HCT116 (cell line): ENCODE measurements around the gene ZNF750. TPM values are rescaled to one million over a fixed set of nuclear protein-coding genes. Genes with fewer than 3 reads are reported as not detected.

Experiments
- ATAC-seq: fragments of 200-7000 bp; cut with Tn5 transposase; 2 replicates; pipeline ENCODE4 v1.9.1; 2020; ENCODE audit warnings: mild to moderate bottlenecking, moderate library complexity
- BruUV-seq: library from RNA; stranded (reverse); fragments of 400-500 nt; replicated peaks from 2 replicates; lab custom pipeline; 2021; lab: Mats Ljungman, UMichigan
- CTCF ChIA-PET: fragments of 300-600 bp; sonication (Branson Sonifier 250); formaldehyde crosslinking; loops from one replicate; lab custom pipeline; 2021; ENCODE audit warnings: antibody characterized with exemption; lab: Charles Lee
- POLR2A ChIA-PET: fragments of 300-600, 350-600 bp; sonication (Branson Sonifier 250); formaldehyde crosslinking; loops from one replicate; lab custom pipeline; 2021; ENCODE audit warnings: antibody characterized with exemption; lab: Charles Lee
- RAD21 ChIA-PET, 2 experiments: fragments of 300-600 bp; sonication (Branson Sonifier 250); formaldehyde crosslinking; loops; one replicate each; lab custom pipeline; 2023; ENCODE audit warnings: low total read pairs in 2 of 2; ENCODE audit not compliant: uncharacterized antibody in 2 of 2, unreplicated experiment in 2 of 2, low non-redundant PET in 1 of 2; lab: Charles Lee
- DNase-seq: peaks from one replicate; pipeline ENCODE4 v3.0.0-alpha.2; 2010; ENCODE audit warnings: low read depth, low spot score
- H2AFZ ChIP-seq: fragments of 200-600 bp; shearing (Covaris generic), sonication (generic); 2 replicates; pipeline ENCODE4 v1.6.1; 2017; ENCODE audit warnings: low read depth, mixed run types, mixed read lengths, antibody characterized with exemption, low read length; ENCODE audit not compliant: poor library complexity, severe bottlenecking
- H3K27ac ChIP-seq: 2 replicates; pipeline ENCODE4 v1.5.1; 2012; ENCODE audit warnings: low read depth, low read length
- H3K27me3 ChIP-seq: fragments of 200-600 bp; sonication (generic); 2 replicates; pipeline ENCODE4 v1.6.1; 2016; ENCODE audit warnings: mixed run types, low read length, mixed read lengths; ENCODE audit not compliant: insufficient read depth
- H3K36me3 ChIP-seq, 2 experiments: fragments of 200-500 bp in 1 of 2; fragments of 200-600 bp in 1 of 2; sonication (Bioruptor generic) in 1 of 2; sonication (generic) in 1 of 2; 2 replicates each; pipeline versions ENCODE4 v1.5.1 to v1.6.1; 2014 to 2016; ENCODE audit warnings: low read length in 2 of 2, inconsistent platforms in 1 of 2, mixed read lengths in 1 of 2, mixed run types in 1 of 2; ENCODE audit not compliant: insufficient read depth in 2 of 2, control insufficient read depth in 1 of 2
- H3K4me1 ChIP-seq, 2 experiments: fragments of 200-600 bp in 1 of 2; sonication (generic) in 1 of 2; 2 replicates each; pipeline versions ENCODE4 v1.5.1 to v1.6.1; 2012 to 2017; ENCODE audit warnings: low read length in 2 of 2, inconsistent platforms in 1 of 2, mild to moderate bottlenecking in 1 of 2, mixed read lengths in 1 of 2, mixed run types in 1 of 2, moderate library complexity in 1 of 2; ENCODE audit not compliant: insufficient read depth in 2 of 2, control insufficient read depth in 1 of 2
- H3K4me2 ChIP-seq: fragments of 200-600 bp; sonication (generic); 2 replicates; pipeline ENCODE4 v1.6.1; 2017; ENCODE audit warnings: mixed run types, low read length, mixed read lengths
- H3K4me3 ChIP-seq, 2 experiments: fragments of 200-600 bp in 1 of 2; sonication (generic) in 1 of 2; replicated peaks in 1 of 2; 2 replicates each; pipeline ENCODE4 v1.5.1; 2011 to 2016; ENCODE audit warnings: low read length in 2 of 2, control low read depth in 1 of 2, low read depth in 1 of 2, mild to moderate bottlenecking in 1 of 2, mixed read lengths in 1 of 2, mixed run types in 1 of 2
- H3K79me2 ChIP-seq: fragments of 200-600 bp; sonication (generic); 2 replicates; pipeline ENCODE4 v1.6.1; 2017; ENCODE audit warnings: mild to moderate bottlenecking, mixed run types, low read length, moderate library complexity, mixed read lengths; ENCODE audit not compliant: insufficient read depth
- H3K9ac ChIP-seq: fragments of 200-600 bp; sonication (generic); 2 replicates; pipeline ENCODE4 v1.6.1; 2016; ENCODE audit warnings: low read length, mixed read lengths
- H3K9me2 ChIP-seq: fragments of 200-600 bp; sonication (generic), shearing (Covaris generic); 2 replicates; pipeline ENCODE4 v1.6.1; 2017; ENCODE audit warnings: mixed run types, mild to moderate bottlenecking, moderate library complexity; ENCODE audit not compliant: insufficient read depth
- H3K9me3 ChIP-seq, 2 experiments: fragments of 200-500 bp in 1 of 2; fragments of 200-600 bp in 1 of 2; sonication (Bioruptor generic) in 1 of 2; sonication (generic) in 1 of 2; 2 replicates each; pipeline ENCODE4 v1.6.1; 2014 to 2017; ENCODE audit warnings: low read length in 2 of 2, mixed read lengths in 2 of 2, inconsistent platforms in 1 of 2, low read depth in 1 of 2, mild to moderate bottlenecking in 1 of 2, mixed run types in 1 of 2, moderate library complexity in 1 of 2; ENCODE audit not compliant: control insufficient read depth in 1 of 2, insufficient read depth in 1 of 2
- H4K20me1 ChIP-seq: fragments of 200-600 bp; sonication (generic), shearing (Covaris generic); 2 replicates; pipeline ENCODE4 v1.6.1; 2017; ENCODE audit warnings: mixed run types, mild to moderate bottlenecking, moderate library complexity; ENCODE audit not compliant: insufficient read depth
- CEBPB ChIP-seq: IDR thresholded peaks from 2 replicates; pipeline ENCODE4 v1.6.1; 2012; ENCODE audit warnings: low read depth
- EGR1 ChIP-seq: IDR thresholded peaks from 2 replicates; pipeline ENCODE4 v1.6.1; 2012; ENCODE audit warnings: low read depth
- EZH2phosphoT487 ChIP-seq: fragments of 200-600 bp; IDR thresholded peaks from 2 replicates; pipeline ENCODE4 v1.6.1; 2018; ENCODE audit warnings: antibody characterized with exemption, borderline replicate concordance
- FOSL1 ChIP-seq: IDR thresholded peaks from 2 replicates; pipeline ENCODE4 v1.6.1; 2012; ENCODE audit warnings: low read depth
- POLR2A ChIP-seq: IDR thresholded peaks from 2 replicates; pipeline ENCODE4 v1.7.0; 2011; ENCODE audit warnings: borderline replicate concordance; ENCODE audit not compliant: insufficient read depth, insufficient read length; ENCODE audit errors: extremely low read depth
- POLR2AphosphoS5 ChIP-seq: IDR thresholded peaks from 2 replicates; pipeline ENCODE4 v1.6.1; 2011; ENCODE audit warnings: mild to moderate bottlenecking, low read depth, low read length, moderate library complexity
- RAD21 ChIP-seq: IDR thresholded peaks from 2 replicates; pipeline ENCODE4 v1.6.1; 2012; ENCODE audit warnings: low read depth, mild to moderate bottlenecking
- SIN3A ChIP-seq: IDR thresholded peaks from 2 replicates; pipeline ENCODE4 v1.6.1; 2012; ENCODE audit warnings: low read depth
- SP1 ChIP-seq: IDR thresholded peaks from 2 replicates; pipeline ENCODE4 v1.6.1; 2012; ENCODE audit warnings: low read depth
- SRF ChIP-seq: IDR thresholded peaks from 2 replicates; pipeline ENCODE4 v1.6.1; 2012; ENCODE audit warnings: low read depth
- ZFX ChIP-seq: fragments of 450-650 bp; IDR thresholded peaks from 2 replicates; pipeline ENCODE4 v1.6.1; 2017
- ZNF274 ChIP-seq: fragments of 200-500 bp; sonication (Bioruptor generic); IDR thresholded peaks from 2 replicates; pipeline ENCODE4 v1.6.1; 2014; ENCODE audit warnings: mild to moderate bottlenecking, low read depth, low read length, inconsistent platforms
- intact Hi-C: fragments of 100-400 bp; cut with micrococcal nuclease; formaldehyde crosslinking; loops from 2 replicates; pipeline ENCODE4 v1.10.0; 2022
- total RNA-seq: library from RNA; stranded (reverse); gene quantifications from one replicate; pipeline ENCODE4 v1.2.1, GENCODE V29; 2021; ENCODE audit not compliant: unreplicated experiment
- TF ChIP-seq, protein P1 (sequence below): IDR thresholded peaks from 2 replicates; pipeline ENCODE4 v1.6.1; 2012; ENCODE audit warnings: low read depth
- TF ChIP-seq, protein P2 (sequence below): IDR thresholded peaks from 2 replicates; pipeline ENCODE4 v1.6.1; 2012
- TF ChIP-seq, protein P3 (sequence below): IDR thresholded peaks from 2 replicates; pipeline ENCODE4 v1.6.1; 2011; ENCODE audit warnings: mild to moderate bottlenecking, low read length, moderate library complexity; ENCODE audit not compliant: insufficient replicate concordance; ENCODE audit errors: extremely low read depth
- TF ChIP-seq, protein P4 (sequence below): IDR thresholded peaks from 2 replicates; pipeline ENCODE4 v1.6.1; 2012

The ZNF750 gene
- total RNA-seq, 1 experiment from 2014 or later, result not detected

DNA sequence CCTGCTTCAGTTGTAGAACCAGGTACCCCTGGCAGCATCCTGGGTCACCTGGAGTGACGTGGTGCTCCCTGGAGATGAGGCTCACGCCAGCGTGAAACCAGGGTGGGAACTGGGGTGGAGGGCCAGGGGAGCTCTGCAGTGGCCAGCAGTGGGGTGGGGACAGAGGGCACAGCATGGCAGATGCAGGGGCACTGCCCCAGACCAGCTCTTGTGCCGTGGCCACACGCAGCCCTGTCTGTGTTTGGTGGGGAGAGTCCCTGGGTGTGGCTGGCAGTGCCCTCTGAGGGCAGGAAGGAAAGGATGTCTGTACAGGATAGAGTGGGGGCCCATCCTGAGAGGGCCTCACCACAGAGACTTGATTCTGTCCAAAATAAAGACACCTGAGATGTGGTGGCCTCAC, 24.5 kb downstream of the ZNF750 start (continued):
- TF ChIP-seq, protein P1, sequence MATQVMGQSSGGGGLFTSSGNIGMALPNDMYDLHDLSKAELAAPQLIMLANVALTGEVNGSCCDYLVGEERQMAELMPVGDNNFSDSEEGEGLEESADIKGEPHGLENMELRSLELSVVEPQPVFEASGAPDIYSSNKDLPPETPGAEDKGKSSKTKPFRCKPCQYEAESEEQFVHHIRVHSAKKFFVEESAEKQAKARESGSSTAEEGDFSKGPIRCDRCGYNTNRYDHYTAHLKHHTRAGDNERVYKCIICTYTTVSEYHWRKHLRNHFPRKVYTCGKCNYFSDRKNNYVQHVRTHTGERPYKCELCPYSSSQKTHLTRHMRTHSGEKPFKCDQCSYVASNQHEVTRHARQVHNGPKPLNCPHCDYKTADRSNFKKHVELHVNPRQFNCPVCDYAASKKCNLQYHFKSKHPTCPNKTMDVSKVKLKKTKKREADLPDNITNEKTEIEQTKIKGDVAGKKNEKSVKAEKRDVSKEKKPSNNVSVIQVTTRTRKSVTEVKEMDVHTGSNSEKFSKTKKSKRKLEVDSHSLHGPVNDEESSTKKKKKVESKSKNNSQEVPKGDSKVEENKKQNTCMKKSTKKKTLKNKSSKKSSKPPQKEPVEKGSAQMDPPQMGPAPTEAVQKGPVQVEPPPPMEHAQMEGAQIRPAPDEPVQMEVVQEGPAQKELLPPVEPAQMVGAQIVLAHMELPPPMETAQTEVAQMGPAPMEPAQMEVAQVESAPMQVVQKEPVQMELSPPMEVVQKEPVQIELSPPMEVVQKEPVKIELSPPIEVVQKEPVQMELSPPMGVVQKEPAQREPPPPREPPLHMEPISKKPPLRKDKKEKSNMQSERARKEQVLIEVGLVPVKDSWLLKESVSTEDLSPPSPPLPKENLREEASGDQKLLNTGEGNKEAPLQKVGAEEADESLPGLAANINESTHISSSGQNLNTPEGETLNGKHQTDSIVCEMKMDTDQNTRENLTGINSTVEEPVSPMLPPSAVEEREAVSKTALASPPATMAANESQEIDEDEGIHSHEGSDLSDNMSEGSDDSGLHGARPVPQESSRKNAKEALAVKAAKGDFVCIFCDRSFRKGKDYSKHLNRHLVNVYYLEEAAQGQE, result no peak
- TF ChIP-seq ZFX (no peak), EGR1 (no peak), POLR2A (no peak), ZNF274 (no peak), POLR2AphosphoS5 (no peak), CEBPB (no peak)

DNA sequence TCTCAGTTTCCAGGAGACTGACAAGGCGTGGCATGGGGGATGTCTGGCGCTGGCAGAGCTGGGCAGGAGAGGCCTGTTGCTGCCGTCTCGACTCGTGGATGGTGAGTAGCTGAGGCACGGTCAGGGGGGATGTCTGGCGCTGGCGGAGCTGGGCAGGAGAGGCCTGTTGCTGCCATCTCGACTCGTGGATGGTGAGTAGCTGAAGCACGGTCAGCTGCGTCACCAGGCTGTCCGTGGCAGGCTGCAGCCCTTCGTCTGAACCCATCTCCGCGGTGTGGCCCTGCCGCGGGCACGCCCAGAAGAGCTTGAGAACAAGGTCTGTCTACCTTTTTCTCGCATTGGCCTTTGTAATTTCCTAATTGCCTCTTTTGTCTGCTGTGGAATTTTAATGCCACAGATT, 25.0 kb downstream of the ZNF750 start:
- H4K20me1 ChIP-seq, result no peaks in the 10 kb centered on the region
- H3K9me3 ChIP-seq, result peaks cover 9% of the 10 kb centered on the region in 2 experiments; a peak in 3 of 4 replicates
- no peak overlapping the region for H3K9ac ChIP-seq
- no peak for DNase-seq
- TF ChIP-seq POLR2AphosphoS5, result no peak
- no peak for TF ChIP-seq SRF
- TF ChIP-seq FOSL1, result no peak
- TF ChIP-seq ZFX, result no peak
- TF ChIP-seq, protein P2, sequence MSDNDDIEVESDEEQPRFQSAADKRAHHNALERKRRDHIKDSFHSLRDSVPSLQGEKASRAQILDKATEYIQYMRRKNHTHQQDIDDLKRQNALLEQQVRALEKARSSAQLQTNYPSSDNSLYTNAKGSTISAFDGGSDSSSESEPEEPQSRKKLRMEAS, result no peak
- TF ChIP-seq, protein P3, sequence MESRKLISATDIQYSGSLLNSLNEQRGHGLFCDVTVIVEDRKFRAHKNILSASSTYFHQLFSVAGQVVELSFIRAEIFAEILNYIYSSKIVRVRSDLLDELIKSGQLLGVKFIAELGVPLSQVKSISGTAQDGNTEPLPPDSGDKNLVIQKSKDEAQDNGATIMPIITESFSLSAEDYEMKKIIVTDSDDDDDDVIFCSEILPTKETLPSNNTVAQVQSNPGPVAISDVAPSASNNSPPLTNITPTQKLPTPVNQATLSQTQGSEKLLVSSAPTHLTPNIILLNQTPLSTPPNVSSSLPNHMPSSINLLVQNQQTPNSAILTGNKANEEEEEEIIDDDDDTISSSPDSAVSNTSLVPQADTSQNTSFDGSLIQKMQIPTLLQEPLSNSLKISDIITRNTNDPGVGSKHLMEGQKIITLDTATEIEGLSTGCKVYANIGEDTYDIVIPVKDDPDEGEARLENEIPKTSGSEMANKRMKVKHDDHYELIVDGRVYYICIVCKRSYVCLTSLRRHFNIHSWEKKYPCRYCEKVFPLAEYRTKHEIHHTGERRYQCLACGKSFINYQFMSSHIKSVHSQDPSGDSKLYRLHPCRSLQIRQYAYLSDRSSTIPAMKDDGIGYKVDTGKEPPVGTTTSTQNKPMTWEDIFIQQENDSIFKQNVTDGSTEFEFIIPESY, result no peak
- TF ChIP-seq SIN3A, result no peak
- no peak for TF ChIP-seq RAD21
- TF ChIP-seq SP1, result no peak
- TF ChIP-seq EZH2phosphoT487, result no peak
- TF ChIP-seq POLR2A, result no peak
- no peak for TF ChIP-seq CEBPB
- TF ChIP-seq, protein P1, result no peak
- no peak for TF ChIP-seq ZNF274
- no peak for TF ChIP-seq EGR1
- TF ChIP-seq, protein P4, sequence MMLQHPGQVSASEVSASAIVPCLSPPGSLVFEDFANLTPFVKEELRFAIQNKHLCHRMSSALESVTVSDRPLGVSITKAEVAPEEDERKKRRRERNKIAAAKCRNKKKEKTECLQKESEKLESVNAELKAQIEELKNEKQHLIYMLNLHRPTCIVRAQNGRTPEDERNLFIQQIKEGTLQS, result no peak
- H3K27me3 ChIP-seq, result no peaks in the 10 kb centered on the region
- no peaks in the 10 kb centered on the region for H3K9me2 ChIP-seq
- no peak overlapping the region for H3K27ac ChIP-seq
- ATAC-seq, result no peak
- POLR2A ChIA-PET, result no interaction called here
- no TSS peak for BruUV-seq
- H3K4me2 ChIP-seq, result no peak overlapping the region
- H2AFZ ChIP-seq, result no peak overlapping the region
- peaks cover 8% of the 10 kb centered on the region; the same call in 1 of the 2 replicates for H3K79me2 ChIP-seq
- H3K4me3 ChIP-seq, result no peak overlapping the region
- intact Hi-C loops, result no loop called here
- H3K4me1 ChIP-seq, result no peaks in the 10 kb centered on the region
- CTCF ChIA-PET, result no interaction called here
- RAD21 ChIA-PET, result no interaction called here
- peaks cover 6 to 51% of the 10 kb centered on the region in 2 experiments for H3K36me3 ChIP-seq
